Hematopoietic multipotent progenitor cell treated with erythropoietin and hydrocortisone succinate and interleukin-3 and kit ligand, for 8 days (in vitro differentiated cells): ENCODE measurements around the gene TBC1D14.

ENCODE experiments used
- DNase-seq: peaks from one replicate; pipeline ENCODE4 v3.0.0-alpha.2; 2015

TBC1D14 gene

DNA sequence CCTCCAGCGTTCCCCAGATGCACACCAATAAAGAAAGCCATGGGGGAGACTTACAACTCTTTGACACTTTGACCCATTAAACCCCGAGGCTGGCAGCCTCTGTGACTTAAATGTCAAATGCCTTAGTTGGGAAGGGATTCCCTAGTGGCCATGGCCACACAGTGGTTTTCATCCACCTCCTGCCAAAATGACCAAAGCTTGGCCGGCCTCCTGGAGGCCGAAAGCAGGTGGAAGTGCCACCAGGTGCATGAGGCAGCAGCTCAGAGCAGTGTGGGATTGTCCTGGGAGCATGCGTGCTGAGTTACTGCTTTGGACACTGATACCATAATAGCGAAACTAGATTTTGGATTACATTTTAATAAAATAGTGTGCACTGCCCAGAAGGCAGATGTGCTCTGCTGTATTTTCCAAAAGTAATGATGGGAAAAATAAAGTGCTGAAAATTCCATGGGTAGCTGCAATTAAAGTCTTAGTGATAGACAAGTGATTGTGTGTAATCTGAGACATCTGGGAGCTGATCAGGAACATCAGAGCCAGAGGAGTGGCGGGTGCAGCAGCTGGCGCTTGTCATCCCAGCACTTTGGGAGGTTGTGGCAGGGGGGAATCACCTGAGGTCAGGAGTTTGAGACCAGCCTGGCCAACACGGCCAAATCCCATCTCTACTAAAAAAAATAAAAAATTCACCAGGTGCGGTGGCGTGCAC lies 93.7 kb downstream of the TBC1D14 start:
- DNase-seq = no peak

DNA sequence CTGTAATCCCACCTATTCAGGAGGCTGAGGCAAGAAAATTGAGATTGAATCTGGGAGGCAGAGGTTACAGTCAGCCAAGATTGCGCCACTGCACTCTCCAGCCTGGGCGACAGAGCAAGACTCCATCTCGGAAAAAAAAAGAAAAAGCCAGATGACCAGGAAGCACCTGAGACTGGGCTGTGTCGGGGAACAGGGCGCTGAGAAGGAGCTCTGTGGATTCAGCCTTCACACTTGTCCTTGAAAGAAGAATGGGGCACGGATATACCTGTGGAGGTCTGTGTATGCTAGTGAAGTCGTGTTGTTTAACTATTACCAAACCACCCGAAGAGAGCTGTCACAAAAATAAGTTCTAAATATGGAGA lies 94.2 kb downstream of the TBC1D14 start:
- no peak for DNase-seq

DNA sequence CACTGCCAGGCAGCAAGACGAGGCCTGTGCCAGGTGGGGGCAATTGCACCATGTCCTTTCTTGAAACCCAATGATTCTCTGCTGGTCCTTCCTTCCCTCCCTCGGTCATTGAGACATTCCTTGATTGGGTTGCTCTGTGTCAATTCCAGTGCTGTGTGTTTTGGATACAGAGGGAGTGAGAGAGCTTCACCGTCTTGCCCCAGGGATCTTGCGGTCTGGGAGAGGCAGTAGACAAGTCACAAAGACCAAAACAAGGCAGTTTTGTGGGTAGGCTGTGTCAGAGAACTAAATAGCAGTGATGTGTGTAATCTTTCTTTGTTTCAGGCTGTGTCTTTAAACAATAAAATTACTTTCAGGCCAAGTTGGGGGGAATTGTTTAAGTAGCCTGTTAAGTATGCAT lies 94.7 kb downstream of the TBC1D14 start:
- DNase-seq = no peak

DNA sequence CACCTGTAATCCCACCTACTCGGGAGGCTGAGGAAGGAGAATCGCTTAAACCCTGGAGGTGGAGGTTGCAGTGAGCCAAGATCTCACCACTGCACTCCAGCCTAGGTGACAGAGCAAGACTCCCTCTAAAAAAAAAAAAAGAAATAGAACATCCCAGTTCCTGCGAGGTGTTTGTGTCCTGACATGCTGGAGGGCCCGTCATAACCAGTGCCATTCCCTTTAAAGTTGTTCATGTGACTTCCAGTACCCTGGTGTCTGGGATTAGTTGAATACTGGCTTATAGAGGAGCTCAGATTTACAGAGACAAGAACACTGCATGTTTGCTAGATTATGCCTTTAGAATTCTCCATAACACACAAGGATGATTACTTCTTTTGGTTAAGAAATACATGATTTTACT lies 95.9 kb downstream of the TBC1D14 start:
- no peak for DNase-seq

DNA sequence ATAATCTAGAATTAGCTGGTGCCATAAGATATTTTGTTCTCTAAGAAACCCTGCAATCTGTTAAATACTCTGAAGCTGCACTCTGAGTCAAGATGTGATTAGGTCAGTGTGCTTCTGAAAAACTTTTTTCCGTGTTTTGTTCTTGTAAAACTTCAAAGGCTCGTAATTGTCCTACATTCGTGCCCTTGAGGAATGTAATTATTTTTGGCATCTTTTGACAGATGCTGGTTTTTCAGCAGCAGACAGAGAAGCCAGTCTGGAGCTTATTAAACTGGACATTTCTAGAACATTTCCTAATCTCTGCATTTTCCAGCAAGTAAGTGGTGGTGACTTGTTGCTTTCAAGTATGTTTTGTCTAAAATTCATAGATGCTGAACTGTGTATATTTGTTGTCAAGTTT lies 96.8 kb downstream of the TBC1D14 start:
- no peak for DNase-seq

DNA sequence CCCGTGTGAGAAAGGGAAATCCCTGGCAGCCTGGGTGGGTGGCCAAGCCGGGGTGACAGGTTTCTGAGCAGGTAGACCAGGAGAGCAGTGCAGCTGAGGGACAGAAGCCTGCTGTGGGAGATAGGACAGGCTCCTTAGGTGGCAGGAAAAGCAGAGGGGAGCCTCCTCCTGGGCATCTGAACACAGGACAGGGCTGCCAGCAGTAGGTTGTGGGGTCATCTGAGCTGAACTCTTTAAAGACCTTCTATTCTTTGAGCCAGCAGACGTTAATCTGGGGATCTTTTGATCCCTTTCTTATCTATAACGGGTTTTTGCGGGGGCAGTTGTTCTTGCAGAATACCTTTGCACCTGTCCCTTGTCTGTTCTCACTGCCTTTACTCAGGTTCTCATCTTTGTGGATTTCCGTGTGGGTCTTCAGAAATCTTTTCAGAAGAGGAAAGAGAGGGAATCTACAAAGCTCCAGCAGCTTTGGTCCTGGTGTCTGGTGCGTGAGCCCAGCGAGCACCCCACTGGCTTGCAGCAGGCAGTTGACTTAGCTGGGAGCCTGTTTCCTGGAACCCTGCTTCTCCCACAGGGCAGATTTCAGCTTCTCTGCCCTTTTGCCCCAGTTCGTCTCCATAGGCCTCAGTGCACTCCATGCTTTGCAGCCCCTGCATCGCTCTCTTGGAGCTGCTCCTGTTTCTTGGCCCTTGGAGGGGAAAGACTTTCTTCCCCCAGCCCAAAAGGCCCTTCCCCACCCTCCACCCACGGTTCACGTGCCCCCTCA lies 97.7 kb downstream of the TBC1D14 start:
- no peak for DNase-seq

DNA sequence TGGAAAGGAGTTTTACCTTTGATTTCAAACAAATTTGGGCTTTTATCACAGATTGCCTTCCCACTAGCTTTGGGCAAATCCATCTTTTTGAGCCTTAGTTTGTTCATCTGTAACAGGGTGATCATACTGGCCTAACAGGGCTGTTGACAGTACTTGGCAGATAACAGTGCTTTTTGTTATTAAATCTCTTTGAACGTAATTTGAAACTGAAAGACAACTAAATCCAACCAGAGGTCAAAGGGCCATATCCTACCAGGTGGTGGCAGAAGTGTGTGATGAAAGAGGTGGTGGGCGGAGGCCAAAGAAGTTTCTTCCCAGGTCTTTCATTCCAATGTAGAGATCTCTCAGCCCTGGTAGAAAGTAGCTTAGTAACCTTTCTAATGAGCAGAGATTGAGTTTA lies 98.3 kb downstream of the TBC1D14 start:
- no peak for DNase-seq

DNA sequence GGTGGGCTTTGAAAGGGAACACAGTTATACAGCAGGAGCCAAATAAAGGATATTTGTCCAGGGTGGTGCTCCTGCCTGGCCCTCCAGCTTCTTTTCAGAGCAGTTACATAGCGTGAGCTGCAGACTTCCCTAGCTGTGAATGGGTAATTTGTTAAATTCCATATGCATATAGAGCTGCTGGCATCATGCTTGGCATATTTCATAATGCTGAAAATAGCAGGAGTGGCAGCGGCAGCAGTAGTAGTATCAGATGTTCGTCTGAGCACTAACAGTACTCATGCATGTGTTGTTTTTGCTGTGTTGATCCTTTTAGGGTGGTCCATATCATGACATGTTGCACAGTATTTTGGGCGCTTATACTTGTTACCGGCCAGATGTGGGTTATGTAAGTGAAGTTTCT lies 99.9 kb downstream of the TBC1D14 start:
- no peak for DNase-seq

DNA sequence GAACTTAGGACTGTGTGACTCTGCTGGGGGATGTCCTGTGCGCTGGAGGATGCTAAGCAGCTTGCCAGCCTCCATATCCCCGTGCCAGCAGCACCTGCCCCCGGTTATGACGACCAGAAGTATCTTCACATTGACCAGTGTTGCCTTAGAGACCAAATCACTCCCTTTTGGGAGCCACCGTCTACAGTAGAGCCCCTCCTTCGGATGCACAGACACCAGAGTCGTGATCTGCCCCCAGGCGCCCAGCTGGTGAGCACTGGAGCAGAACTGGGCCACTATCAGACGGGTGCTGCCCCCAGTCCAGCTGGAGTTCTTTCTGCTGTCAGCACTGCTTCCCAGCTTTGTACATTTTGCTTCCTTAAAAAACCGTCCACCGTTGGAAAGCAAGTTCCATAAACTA lies 103.5 kb downstream of the TBC1D14 start:
- no peak for DNase-seq

DNA sequence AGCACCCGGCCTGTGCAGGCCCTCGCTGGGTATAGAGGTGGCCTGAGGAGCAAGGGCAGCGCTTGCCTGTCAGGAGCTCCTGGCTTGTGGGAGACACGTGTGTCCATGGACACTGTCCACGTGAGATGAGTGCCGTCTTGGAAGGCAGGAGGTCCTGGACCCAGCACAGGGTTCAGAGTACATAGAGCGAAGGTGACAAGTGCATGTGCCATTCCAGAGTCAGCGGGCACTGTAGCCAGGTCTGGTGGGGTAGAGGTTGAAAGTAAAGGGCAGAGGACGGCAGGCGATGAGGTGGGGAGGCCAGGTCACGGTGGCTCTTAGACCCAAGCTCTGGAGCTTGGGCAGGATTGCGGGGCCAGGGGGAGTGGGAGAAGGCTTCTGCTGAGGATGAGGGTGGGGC lies 105.2 kb downstream of the TBC1D14 start:
- DNase-seq = no peak

DNA sequence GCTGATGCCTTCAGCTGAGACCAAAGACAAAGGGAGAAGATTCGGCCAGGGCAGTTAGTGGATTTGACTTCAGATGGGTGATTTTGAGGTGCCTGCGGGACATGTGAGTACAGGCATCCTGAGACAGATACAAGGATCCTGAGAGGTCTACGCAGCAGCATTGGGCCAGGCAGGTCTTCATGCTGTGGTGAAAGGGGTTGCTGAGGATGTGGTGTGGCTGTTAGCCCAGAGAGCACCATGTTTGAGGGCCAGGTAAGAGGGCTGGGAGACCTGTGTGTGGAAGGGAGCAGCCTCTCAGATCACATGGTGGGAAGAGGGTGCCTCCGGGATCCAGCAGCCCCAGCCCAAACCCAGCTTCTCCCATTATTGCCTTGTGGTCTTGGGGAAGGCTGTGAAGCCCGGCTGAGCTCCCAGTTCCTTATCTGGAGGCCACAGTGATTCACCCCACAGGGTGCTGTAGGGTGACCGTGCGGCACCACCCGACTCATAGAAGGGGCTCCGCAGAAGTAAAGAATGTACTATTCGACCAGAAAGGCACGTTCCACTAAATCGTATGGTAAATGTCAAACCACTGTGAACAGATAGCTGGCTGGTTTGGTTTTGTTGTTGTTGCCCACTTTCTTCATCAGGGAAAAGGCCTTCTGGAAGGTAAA lies 105.9 kb downstream of the TBC1D14 start:
- DNase-seq = no peak

DNA sequence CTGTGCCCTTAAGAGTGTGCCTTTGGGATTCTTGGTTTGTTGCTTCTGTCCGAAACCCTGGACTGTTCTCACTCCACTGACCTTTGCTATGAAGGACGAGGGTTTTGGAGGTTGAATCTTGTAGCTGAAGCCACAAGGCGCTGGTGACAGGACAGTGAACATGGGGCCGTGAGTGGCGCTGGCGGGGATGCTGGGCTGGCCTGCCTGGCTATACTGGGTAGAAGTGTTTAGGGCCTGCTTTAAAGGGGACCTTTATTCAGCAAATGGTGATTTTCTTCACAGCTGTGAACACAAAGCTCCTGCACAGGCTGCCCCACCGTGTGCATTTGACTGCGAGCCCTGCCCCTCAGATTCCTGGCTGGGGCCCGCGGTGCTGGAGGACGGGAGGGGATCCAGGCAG lies 106.5 kb downstream of the TBC1D14 start:
- no peak for DNase-seq

DNA sequence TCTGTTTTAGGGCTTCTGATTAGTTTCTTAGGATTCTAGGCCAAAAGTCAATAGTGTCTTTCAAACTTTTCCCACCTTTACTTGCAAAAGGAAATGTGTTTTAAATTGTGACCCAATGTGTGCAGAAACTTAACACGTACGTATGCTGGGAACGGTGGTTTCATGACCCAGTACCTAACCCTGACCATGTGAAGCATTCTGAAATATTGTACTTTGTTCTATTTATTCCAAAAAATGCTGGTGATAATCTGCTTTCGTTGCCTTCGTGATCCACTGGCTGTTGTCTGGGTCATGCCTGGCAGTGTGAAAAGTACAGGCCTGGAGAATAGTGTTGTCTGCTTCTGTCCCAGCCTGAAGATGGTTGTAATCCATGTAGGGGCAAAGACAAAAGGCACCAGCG lies 106.9 kb downstream of the TBC1D14 start:
- no peak for DNase-seq

DNA sequence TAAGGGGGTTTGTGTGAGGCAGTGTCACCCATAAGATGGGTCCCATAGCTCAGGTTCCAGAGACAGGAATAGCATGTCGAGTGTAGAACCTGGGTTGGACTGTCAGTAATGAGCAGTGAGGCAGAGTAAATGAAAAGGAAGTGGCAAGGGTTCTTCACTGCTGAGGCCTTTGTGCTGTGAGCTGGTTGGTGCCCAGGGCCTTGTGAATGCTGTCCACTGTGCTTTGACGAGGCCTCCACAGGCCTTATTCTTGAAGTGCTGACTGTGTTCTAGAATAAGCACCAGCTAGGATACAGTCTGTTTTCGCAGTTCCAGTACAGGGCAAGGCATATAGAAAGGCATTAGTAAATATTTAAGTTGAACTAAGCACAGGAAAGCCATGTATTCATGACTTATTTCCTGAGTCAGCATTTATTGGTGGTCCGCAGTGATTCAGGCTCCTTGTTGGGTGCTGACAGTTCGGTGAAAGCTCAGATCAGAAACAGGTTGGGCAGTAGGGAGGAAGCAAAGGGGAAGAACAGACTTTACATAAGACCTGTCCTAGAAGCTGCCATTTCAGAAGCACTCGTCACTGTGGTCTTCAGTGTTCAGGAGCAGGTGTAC lies 107.9 kb downstream of the TBC1D14 start:
- no peak for DNase-seq

DNA sequence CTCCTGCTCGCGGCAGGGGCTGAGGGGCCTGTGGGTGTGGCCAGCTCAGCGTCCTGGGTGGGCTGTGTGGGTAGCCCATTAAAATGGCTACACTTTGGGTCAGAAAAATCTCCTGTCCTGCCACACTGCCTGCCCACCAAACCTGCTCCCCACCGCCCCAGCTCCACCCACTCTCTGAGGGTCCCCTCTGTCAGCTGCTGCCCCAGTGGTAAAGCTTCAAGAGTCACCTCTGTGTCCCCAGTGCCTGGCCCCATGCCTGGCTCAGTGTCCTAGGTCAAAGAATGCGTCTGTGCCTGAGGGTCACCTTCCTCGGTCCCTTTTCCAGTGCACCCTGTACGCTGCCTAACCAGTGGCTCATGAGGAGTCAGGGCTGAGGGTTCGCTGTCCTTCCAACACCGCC lies 108.7 kb downstream of the TBC1D14 start:
- DNase-seq = no peak

DNA sequence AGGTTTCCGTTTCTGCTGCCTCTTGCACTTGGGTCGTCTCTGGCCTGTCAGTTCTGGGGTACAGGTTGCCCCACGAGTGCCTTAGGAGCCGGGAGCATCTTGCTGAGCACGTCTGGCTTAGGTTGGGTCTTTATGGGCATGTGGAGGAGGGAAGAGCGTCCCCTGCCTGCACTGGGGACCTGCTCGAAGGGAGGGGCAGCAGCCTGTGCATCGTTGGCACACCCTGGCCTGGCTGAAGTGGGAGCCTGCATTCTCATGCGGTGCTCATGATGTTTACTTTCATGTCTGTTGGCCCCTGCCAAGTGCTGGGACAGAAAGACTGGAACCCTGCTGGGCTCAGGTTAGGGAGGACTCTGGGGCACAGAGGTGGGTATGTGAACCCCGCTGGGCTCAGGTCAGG lies 109.7 kb downstream of the TBC1D14 start:
- no peak for DNase-seq

DNA sequence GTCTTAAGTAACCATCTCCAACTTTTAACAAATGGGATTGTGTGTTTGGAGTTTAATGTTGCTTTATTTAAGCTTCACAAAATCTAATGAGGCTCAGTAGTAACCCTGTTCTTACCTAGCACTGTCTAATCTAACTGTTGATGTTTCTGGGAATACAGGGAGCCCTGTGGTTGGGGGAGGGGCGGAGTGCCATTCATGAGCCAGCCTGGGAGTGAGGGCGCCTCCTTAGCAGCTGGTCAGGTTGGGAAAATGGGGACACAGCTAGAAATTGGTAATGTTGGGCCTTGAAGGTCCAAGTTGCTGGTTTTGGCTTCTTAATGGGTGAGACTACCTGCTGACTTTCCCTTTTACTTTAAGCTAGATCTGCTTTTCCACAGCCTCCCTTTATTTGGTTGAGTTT lies 110.7 kb downstream of the TBC1D14 start:
- no peak for DNase-seq

DNA sequence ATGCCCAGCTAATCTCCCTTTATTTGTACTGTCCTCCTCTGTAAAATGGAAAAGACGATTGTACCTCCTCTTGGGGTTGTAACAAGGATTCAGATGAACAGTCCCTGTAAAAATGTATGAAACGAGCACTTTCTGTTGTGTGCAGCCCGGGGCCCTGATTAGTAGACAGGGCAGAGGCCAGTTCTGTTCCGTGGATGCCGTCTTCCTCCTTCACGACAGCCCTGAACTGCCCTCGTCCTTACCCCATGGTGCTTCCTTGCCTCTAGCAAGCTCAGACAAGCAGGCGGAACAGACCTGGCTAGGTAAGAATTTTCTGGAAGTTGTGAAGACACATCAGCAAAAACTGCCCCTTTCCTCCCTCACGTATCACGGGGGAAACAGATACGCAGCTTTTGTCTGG lies 111.2 kb downstream of the TBC1D14 start:
- no peak for DNase-seq

DNA sequence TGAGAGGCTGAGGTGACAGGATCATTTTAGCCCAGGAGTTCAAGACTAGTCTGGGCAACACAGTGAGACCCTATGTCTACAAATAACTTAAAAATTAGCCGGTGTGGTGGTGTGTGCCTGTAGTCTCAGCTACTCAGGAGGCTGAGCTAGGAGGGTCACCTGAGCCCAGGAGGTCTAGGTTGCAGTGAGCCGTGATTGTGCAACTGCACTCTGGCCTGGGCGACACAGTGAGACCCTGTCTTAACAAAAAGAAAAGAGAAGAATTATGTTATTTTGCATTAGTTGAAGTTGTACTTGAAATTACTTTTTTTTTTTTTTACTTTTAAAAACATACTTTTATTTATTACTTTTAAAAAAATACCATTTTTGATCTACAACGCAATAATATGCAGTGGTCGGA lies 111.7 kb downstream of the TBC1D14 start:
- no peak for DNase-seq

DNA sequence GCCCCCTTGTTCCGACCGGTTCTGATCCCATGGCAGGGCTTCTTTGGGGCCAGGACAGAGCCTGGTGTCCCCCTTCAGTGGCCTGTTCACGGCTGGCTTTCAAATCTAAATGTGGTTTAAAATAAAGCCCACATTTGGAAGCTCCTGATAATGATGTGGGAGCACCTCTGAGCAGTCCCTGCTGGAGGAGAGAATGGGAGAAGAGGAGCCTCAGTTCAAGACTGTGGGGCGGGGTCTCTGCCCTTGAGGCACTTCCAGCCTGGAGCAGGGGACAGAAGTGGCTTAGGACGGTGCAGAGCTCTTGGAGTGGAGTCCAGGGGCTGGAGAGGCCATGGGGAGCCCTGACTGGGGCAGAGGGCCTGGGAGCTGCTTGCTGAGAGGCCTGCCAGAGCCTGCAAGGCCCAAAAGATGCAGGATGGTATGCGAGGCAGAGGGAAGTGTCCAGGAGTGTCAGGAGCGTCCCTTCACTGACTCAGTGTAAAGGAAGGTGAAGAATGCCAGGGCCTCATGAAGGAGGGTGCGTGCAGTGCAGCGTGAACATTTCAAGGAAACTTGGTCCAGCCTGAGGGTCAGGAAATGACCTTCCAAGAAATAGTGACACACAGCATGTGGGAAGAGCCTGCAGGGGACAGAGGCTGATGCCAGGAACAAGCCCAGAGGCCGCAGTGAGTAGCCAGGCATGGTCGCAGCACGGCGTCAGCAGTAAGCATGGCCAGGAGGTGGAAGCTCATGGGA lies 112.5 kb downstream of the TBC1D14 start:
- no peak for DNase-seq

DNA sequence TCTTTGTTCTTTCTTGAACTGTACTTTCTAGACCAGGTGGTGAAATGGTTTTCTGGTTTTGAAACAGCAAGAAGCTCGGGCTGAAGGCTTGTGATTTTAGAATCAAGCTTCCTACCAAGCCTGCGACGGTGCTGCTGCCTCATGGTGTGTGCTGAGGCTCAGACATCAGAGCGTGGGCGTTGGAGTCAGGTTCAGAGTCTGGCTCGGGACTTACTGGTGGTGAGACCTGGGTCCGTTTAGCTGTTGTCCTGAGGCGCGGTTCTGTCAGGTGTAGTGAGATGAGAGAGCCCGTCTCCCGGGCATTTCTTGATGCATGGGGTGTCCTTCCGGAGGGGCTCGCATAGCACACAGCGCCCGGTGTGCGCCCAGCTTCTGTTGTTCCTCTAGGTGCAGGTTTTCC lies 113.9 kb downstream of the TBC1D14 start:
- DNase-seq = no peak

DNA sequence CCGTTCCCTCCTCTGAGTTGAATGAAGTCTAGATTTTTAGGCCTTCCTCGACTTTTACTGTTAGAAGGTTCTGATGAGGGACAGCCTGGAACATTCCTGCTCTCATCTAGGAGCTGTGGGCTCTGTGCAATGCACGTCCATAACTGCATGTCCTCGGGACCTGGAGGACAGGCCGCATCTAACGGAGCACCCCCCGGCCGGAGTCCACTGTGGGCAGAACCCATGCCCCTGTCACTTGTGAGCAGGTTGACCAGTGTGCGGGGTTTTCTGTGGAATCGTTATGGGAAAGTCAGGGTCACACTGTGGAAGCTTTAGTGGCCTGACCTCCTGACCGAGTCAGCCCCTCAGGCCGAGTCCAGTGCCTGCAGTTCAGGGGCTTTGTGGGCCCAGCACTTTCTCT lies 114.3 kb downstream of the TBC1D14 start:
- no peak for DNase-seq

DNA sequence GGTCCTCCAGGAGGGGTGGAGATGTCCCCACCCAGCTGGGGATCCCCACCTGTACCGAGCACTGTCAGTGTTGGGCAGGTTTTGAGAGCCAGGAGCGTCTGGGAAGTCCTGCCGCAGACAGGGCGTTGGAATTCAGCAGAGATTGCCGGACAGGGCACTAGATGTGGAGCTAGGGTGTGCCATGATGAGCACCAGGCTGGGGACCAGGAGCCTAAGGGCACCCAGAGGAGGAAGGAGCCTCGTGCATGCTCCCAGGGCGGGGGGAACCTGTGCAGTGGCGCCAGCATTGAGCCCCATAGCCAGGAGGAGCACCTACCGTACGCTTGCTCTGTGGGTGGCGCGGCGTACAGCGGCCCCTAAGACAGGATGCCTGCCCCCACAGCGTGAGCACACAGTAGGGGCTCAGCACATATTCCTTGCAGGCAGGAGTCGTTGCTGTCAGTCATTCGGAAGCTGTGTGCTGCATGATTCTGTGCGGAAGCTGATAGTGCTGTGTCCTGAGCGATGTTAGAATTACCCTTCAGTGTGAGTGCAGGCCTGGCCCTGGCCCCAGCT lies 114.8 kb downstream of the TBC1D14 start:
- no peak for DNase-seq
